Fibroblast of lung (primary cell): Measurements from ENCODE around the gene RNFT2. TPM values are rescaled to one million over a fixed set of nuclear protein-coding genes. Genes with fewer than 3 reads are reported as not detected.

ENCODE experiments used
- DNase-seq, 2 donors: peaks; one replicate each; pipeline versions ENCODE4 v3.0.0 to v3.0.0-alpha.2; 2010; ENCODE audit warnings: low read depth in 2 of 2
- H2AFZ ChIP-seq: 2 replicates; pipeline ENCODE4 v1.5.1; 2012; ENCODE audit warnings: low read length, control low read depth, inconsistent platforms
- H3K27ac ChIP-seq: 2 replicates; pipeline ENCODE4 v1.5.1; 2011; ENCODE audit warnings: low read length, control low read depth; ENCODE audit not compliant: insufficient read depth
- H3K27me3 ChIP-seq: 2 replicates; pipeline ENCODE4 v1.5.1; 2011; ENCODE audit warnings: mild to moderate bottlenecking, low read length; ENCODE audit not compliant: control insufficient read depth, insufficient read depth
- H3K36me3 ChIP-seq: 2 replicates; pipeline ENCODE4 v1.5.1; 2011; ENCODE audit warnings: low read length; ENCODE audit not compliant: control insufficient read depth, insufficient read depth
- H3K4me1 ChIP-seq: 2 replicates; pipeline ENCODE4 v1.5.1; 2011; ENCODE audit warnings: low read length; ENCODE audit not compliant: control insufficient read depth, insufficient read depth; ENCODE audit errors: extremely low read depth
- H3K4me2 ChIP-seq: 2 replicates; pipeline ENCODE4 v1.5.1; 2011; ENCODE audit warnings: low read length, control low read depth; ENCODE audit not compliant: insufficient read depth; ENCODE audit errors: extremely low read depth
- H3K4me3 ChIP-seq, 4 experiments: fragments of 200-600 bp in 1 of 4; sonication (generic) in 1 of 4; replicated peaks in 1 of 4; 2 replicates each; pipeline ENCODE4 v1.5.1; 2011 to 2016; ENCODE audit warnings: low read length in 4 of 4, low read depth in 3 of 4, mild to moderate bottlenecking in 3 of 4, control low read depth in 2 of 4, inconsistent platforms in 1 of 4, mixed read lengths in 1 of 4; ENCODE audit not compliant: insufficient read depth in 1 of 4; ENCODE audit errors: control extremely low read depth in 1 of 4
- H3K79me2 ChIP-seq: 2 replicates; pipeline ENCODE4 v1.5.1; 2012; ENCODE audit warnings: mild to moderate bottlenecking, low read length, inconsistent platforms; ENCODE audit not compliant: control insufficient read depth, insufficient read depth
- H3K9ac ChIP-seq: 2 replicates; pipeline ENCODE4 v1.5.1; 2011; ENCODE audit warnings: mild to moderate bottlenecking, low read length, control low read depth; ENCODE audit not compliant: insufficient read depth
- H3K9me3 ChIP-seq: 2 replicates; pipeline ENCODE4 v1.5.1; 2012; ENCODE audit warnings: low read depth, low read length; ENCODE audit not compliant: control insufficient read depth, insufficient read depth
- H4K20me1 ChIP-seq: 2 replicates; pipeline ENCODE4 v1.5.1; 2011; ENCODE audit warnings: low read length; ENCODE audit not compliant: control insufficient read depth, insufficient read depth; ENCODE audit errors: extremely low read depth
- CTCF ChIP-seq, 2 donors: IDR thresholded peaks in 1 of 2; conservative IDR thresholded peaks in 1 of 2; 1 replicate in 1 of 2; 2 replicates in 1 of 2; pipeline ENCODE4 v1.5.1; 2011 to 2012; ENCODE audit warnings: low read length in 2 of 2, control low read depth in 1 of 2, inconsistent platforms in 1 of 2, low read depth in 1 of 2, mild to moderate bottlenecking in 1 of 2
- EZH2 ChIP-seq: IDR thresholded peaks from 2 replicates; pipeline ENCODE4 v1.5.1; 2012; ENCODE audit warnings: low read length, control low read depth, mild to moderate bottlenecking; ENCODE audit errors: missing control alignments
- polyA plus RNA-seq, 2 donors: library from polyadenylated mRNA; depleted of rRNA in 1 of 2; stranded (reverse) in 1 of 2; unstranded in 1 of 2; fragments of >200 nt; gene quantifications; 2 replicates each; pipeline ENCODE4 v1.2.1, GENCODE V29; 2011 to 2012; ENCODE audit warnings: missing spikeins in 1 of 2
- total RNA-seq: library from RNA; depleted of rRNA; stranded (reverse); fragments of >200 nt; gene quantifications from 2 replicates; pipeline ENCODE4 v1.2.1, GENCODE V29; 2014

RNFT2 gene
- total and polyA plus RNA-seq, 2 donors (not counting 1 experiment from before 2014, with no cell fraction given) = 0.95 to 3.1 TPM

- H3K27ac ChIP-seq = no peak overlapping the region
- H3K4me2 ChIP-seq = no peak overlapping the region
- no peaks in the 10 kb centered on the region for H3K79me2 ChIP-seq
- no peaks in the 10 kb centered on the region for H4K20me1 ChIP-seq
- no peaks in the 10 kb centered on the region for H3K4me1 ChIP-seq
- H3K9me3 ChIP-seq = no peaks in the 10 kb centered on the region
- no peaks in the 10 kb centered on the region for H3K36me3 ChIP-seq
- H2AFZ ChIP-seq = no peak overlapping the region
- no peak overlapping the region for H3K4me3 ChIP-seq
- no peaks in the 10 kb centered on the region for H3K27me3 ChIP-seq
- H3K9ac ChIP-seq = no peak overlapping the region
- DNase-seq = no peak
- TF ChIP-seq EZH2 = no peak
- no peak for TF ChIP-seq CTCF (conservative IDR thresholded peaks at IDR 0.05 in 1 of 2, IDR thresholded peaks at IDR 0.05 in 1 of 2; ENCODE audit: low read depth in 1 of 2, low read length in 2 of 2)
Measured at GRCh38 chr12:116892349-116893140, 154.4 kb downstream of the RNFT2 start.

DNA sequence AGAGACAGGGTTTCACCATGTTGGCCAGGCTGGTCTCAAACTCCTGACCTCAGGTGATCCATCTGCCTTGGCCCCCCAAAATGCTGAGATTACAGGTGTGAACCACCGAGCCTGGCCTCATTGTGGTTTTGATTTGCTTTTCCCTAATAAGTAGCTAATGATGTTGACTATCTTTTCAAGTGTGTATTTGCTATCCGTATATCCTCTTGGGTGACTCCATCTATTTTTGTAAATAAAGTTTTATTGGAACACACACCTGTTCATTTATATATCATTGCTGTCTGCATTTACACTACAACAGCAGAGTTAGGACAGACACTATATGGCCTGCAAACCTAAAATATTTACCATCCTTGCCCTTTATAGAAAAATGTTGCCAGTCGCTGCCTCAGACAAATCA lies 156.8 kb downstream of the RNFT2 start:
- H3K27me3 ChIP-seq = peaks cover 7% of the 10 kb centered on the region
- H3K4me2 ChIP-seq = no peak overlapping the region
- H3K4me1 ChIP-seq = no peaks in the 10 kb centered on the region
- DNase-seq = no peak
- no peak overlapping the region for H3K4me3 ChIP-seq
- no peaks in the 10 kb centered on the region for H3K9me3 ChIP-seq
- H3K79me2 ChIP-seq = no peaks in the 10 kb centered on the region
- no peak for TF ChIP-seq CTCF (conservative IDR thresholded peaks at IDR 0.05 in 1 of 2, IDR thresholded peaks at IDR 0.05 in 1 of 2; ENCODE audit: low read depth in 1 of 2, low read length in 2 of 2)
- no peak for TF ChIP-seq EZH2
- no peak overlapping the region for H3K27ac ChIP-seq
- no peak overlapping the region for H2AFZ ChIP-seq
- no peaks in the 10 kb centered on the region for H3K36me3 ChIP-seq
- no peak overlapping the region for H3K9ac ChIP-seq
- no peaks in the 10 kb centered on the region for H4K20me1 ChIP-seq

DNA sequence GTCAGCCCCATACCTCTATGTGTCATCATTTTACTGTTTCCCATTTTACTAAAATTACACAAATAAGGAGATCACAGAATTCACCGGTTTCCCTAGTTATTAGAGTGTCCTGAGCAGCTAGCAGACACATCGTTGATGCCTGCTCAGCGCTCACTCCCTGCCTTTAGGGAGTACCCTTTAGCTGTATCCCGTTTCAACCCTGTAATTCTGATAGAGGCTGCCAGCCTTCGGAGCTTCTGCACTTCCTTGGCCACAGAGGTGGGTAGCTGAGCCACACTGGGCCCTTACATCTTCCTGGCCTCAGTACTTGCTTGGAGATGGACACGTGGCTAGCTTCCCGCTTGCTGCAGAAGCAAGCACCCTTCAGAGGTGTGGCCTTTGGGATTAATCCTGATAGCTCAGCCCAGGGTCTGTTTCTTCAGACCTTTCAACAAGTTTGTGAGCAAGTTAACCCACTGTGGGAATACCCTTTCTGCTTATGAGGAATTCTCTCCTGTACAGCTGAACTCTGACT lies 158.4 kb downstream of the RNFT2 start:
- peaks cover 8% of the 10 kb centered on the region for H3K27me3 ChIP-seq

More for the DNA sequence above, 158.4 kb downstream of the RNFT2 start:
- Histone ChIP-seq H3K36me3 (no peaks in the 10 kb centered on the region), H3K27ac (no peak overlapping the region), H3K4me2 (no peak overlapping the region), H3K4me3 (no peak overlapping the region), H2AFZ (no peak overlapping the region), H3K9ac (no peak overlapping the region), H3K79me2 (no peaks in the 10 kb centered on the region), H3K4me1 (no peaks in the 10 kb centered on the region), H4K20me1 (no peaks in the 10 kb centered on the region), H3K9me3 (no peaks in the 10 kb centered on the region)
- no peak for DNase-seq
- TF ChIP-seq EZH2 = no peak
- TF ChIP-seq CTCF (conservative IDR thresholded peaks at IDR 0.05 in 1 of 2, IDR thresholded peaks at IDR 0.05 in 1 of 2; ENCODE audit: low read depth in 1 of 2, low read length in 2 of 2) = no peak
